Limb (tissue), 2 donors: Measurements from ENCODE around the gene LGR5.
A peak's percentile ranks its signal among the peaks of the same experiment; 100 is the strongest.

Source experiments
- DNase-seq, 2 donors: peaks; one replicate each; pipeline ENCODE4 v3.0.0-alpha.2; 2016; ENCODE audit errors: extremely low spot score in 2 of 2

LGR5 gene

GRCh38 chr12:71591601-71592000 is 152.0 kb downstream of the LGR5 start:
- no peak for DNase-seq

- no peak for DNase-seq
Measured at GRCh38 chr12:71592841-71593240, 153.2 kb downstream of the LGR5 start.

- peak; percentile 7 to 40 for DNase-seq
Measured at GRCh38 chr12:71594214-71594948, 154.8 kb downstream of the LGR5 start.

- DNase-seq, result no peak
Measured at GRCh38 chr12:71599210-71599609, 159.6 kb downstream of the LGR5 start.

GRCh38 chr12:71601546-71601945 is 161.9 kb downstream of the LGR5 start:
- no peak for DNase-seq

GRCh38 chr12:71602761-71603577 is 163.4 kb downstream of the LGR5 start:
- no peak for DNase-seq

- DNase-seq, result no peak
Measured at GRCh38 chr12:71605039-71605438, 165.4 kb downstream of the LGR5 start.

- no peak for DNase-seq
Measured at GRCh38 chr12:71607494-71608330, 168.1 kb downstream of the LGR5 start.

GRCh38 chr12:71610031-71610795 is 170.6 kb downstream of the LGR5 start:
- DNase-seq, result no peak

GRCh38 chr12:71621938-71622337 is 182.3 kb downstream of the LGR5 start:
- DNase-seq, result no peak

GRCh38 chr12:71625476-71625875 is 185.9 kb downstream of the LGR5 start:
- no peak for DNase-seq

- no peak for DNase-seq
Measured at GRCh38 chr12:71626098-71626497, 186.5 kb downstream of the LGR5 start.

- DNase-seq, result no peak
Measured at GRCh38 chr12:71626768-71627167, 187.2 kb downstream of the LGR5 start.

GRCh38 chr12:71627438-71628002 is 187.9 kb downstream of the LGR5 start:
- no peak for DNase-seq
